K562 (cell line): ENCODE results near the gene IL17RB. TPM values are rescaled to one million over a fixed set of nuclear protein-coding genes. Genes with fewer than 3 reads are reported as not detected.

Source experiments
- CREM ChIP-seq: IDR thresholded peaks from 2 replicates; pipeline ENCODE4 v1.6.1; 2014; ENCODE audit warnings: antibody characterized with exemption, low read depth
- DLX4 ChIP-seq: fragments of 250-450 bp; sonication (Bioruptor Pico); IDR thresholded peaks from 2 replicates; pipeline ENCODE4 v1.6.1; 2021; ENCODE audit warnings: mild to moderate bottlenecking
- E2F6 ChIP-seq, 2 experiments: IDR thresholded peaks; 2 replicates each; pipeline ENCODE4 v1.6.1; 2011; ENCODE audit warnings: borderline replicate concordance in 1 of 2, control low read depth in 1 of 2, low read depth in 1 of 2, low read length in 1 of 2, mild to moderate bottlenecking in 1 of 2, mixed read lengths in 1 of 2, moderate library complexity in 1 of 2; ENCODE audit not compliant: insufficient read depth in 1 of 2, insufficient read length in 1 of 2, poor library complexity in 1 of 2, severe bottlenecking in 1 of 2; ENCODE audit errors: extremely low read depth in 1 of 2
- ELF2 ChIP-seq: fragments of 250-450 bp; sonication (Bioruptor Pico); IDR thresholded peaks from 2 replicates; pipeline ENCODE4 v1.5.0; 2021; ENCODE audit warnings: mild to moderate bottlenecking
- FOXK2 ChIP-seq, 2 experiments: fragments of 450-650 bp; IDR thresholded peaks in 1 of 2; conservative IDR thresholded peaks in 1 of 2; 2 replicates each; pipeline ENCODE4 v1.6.1; 2016; ENCODE audit warnings: low read depth in 2 of 2, mild to moderate bottlenecking in 1 of 2
- HDAC6 ChIP-seq: IDR thresholded peaks from 2 replicates; pipeline ENCODE4 v1.6.1; 2012; ENCODE audit warnings: low read depth, mild to moderate bottlenecking, control low read depth, inconsistent platforms, low read length, moderate library complexity
- KHSRP ChIP-seq: fragments of 450-650 bp; IDR thresholded peaks from 2 replicates; pipeline ENCODE4 v1.6.1; 2017
- MNT ChIP-seq, 2 experiments: fragments of 450-650 bp; conservative IDR thresholded peaks; 2 replicates each; pipeline ENCODE4 v1.6.1; 2017; ENCODE audit warnings: mild to moderate bottlenecking in 2 of 2, moderate library complexity in 2 of 2
- NCOA1 ChIP-seq: fragments of 450-650 bp; IDR thresholded peaks from 2 replicates; pipeline ENCODE4 v1.6.1; 2016; ENCODE audit warnings: low read depth
- PBX2 ChIP-seq, 2 experiments: IDR thresholded peaks in 1 of 2; conservative IDR thresholded peaks in 1 of 2; 2 replicates each; pipeline ENCODE4 v1.6.1; 2016; ENCODE audit warnings: low read depth in 2 of 2, mild to moderate bottlenecking in 1 of 2, missing compliant biosample characterization in 1 of 2, missing genetic modification characterization in 1 of 2, moderate library complexity in 1 of 2
- POLR2H ChIP-seq: IDR thresholded peaks from 2 replicates; pipeline ENCODE4 v1.6.1; 2016; ENCODE audit warnings: missing genetic modification characterization, low read depth, mild to moderate bottlenecking, control low read depth, missing compliant biosample characterization, moderate library complexity
- RBBP5 ChIP-seq: fragments of 200-600 bp; sonication (generic); IDR thresholded peaks from 2 replicates; pipeline ENCODE4 v1.6.1; 2012; ENCODE audit warnings: borderline replicate concordance, mild to moderate bottlenecking, low read length, control low read depth, inconsistent platforms; ENCODE audit not compliant: insufficient read depth, poor library complexity, severe bottlenecking
- SMAD3 ChIP-seq: fragments of 450-650 bp; formaldehyde crosslinking; conservative IDR thresholded peaks from 2 replicates; pipeline ENCODE4 v1.4.0; 2020; ENCODE audit warnings: mild to moderate bottlenecking
- SREBF2 ChIP-seq: sonication (generic); formaldehyde crosslinking; IDR thresholded peaks from 2 replicates; pipeline ENCODE4 v1.4.0; 2020; ENCODE audit warnings: mild to moderate bottlenecking, missing genetic modification reagents
- SRF ChIP-seq, 2 experiments: fragments of 250-450, 450-650 bp in 1 of 2; sonication (Bioruptor Pico) in 1 of 2; sonication (generic) in 1 of 2; formaldehyde crosslinking; IDR thresholded peaks; 2 replicates each; pipeline versions ENCODE4 v1.5.0 to v1.5.1; 2020 to 2022; ENCODE audit warnings: mild to moderate bottlenecking in 1 of 2, missing genetic modification reagents in 1 of 2
- TARDBP ChIP-seq: fragments of 450-650 bp; IDR thresholded peaks from 2 replicates; pipeline ENCODE4 v1.6.1; 2016
- TOE1 ChIP-seq, 2 experiments: fragments of 450-650 bp in 1 of 2; sonication (generic) in 1 of 2; formaldehyde crosslinking in 1 of 2; IDR thresholded peaks; 2 replicates each; pipeline versions ENCODE4 v1.7.1 to v1.8.0; 2016 to 2022; ENCODE audit warnings: borderline replicate concordance in 2 of 2, mild to moderate bottlenecking in 2 of 2, antibody characterized with exemption in 1 of 2, inconsistent platforms in 1 of 2, low read depth in 1 of 2, missing genetic modification reagents in 1 of 2, moderate library complexity in 1 of 2
- ZBTB7A ChIP-seq: IDR thresholded peaks from 2 replicates; pipeline ENCODE4 v1.6.1; 2011; ENCODE audit warnings: low read depth, mild to moderate bottlenecking, low read length, moderate library complexity, borderline replicate concordance; ENCODE audit not compliant: control insufficient read depth
- polyA plus RNA-seq, 8 experiments: library from polyadenylated mRNA; depleted of rRNA in 4 of 8; stranded (reverse) in 5 of 8; unstranded in 3 of 8; fragments of >200 nt; fragmentation: Nextera tagmentation in 2 of 8; fragmentation: Illumina TruSeq in 1 of 8; extraction: Ambion mirVana in 2 of 8; extraction: Trizol in 1 of 8; gene quantifications; 2 replicates each; pipeline versions ENCODE4 v1.2.1 to v1.2.3, GENCODE V29; 2011 to 2014; ENCODE audit warnings: inconsistent platforms in 1 of 8, missing spikeins in 1 of 8
- total RNA-seq, 7 experiments: library from RNA; depleted of rRNA in 6 of 7; stranded (reverse); fragments of >200 nt in 6 of 7; fragmentation: Illumina TruSeq in 2 of 7; extraction: Trizol in 2 of 7; gene quantifications; 2 replicates each; pipeline versions ENCODE4 v1.2.1 to v1.2.3, GENCODE V29; 2011 to 2021; ENCODE audit warnings: low replicate concordance in 1 of 7

IL17RB gene
- total and polyA plus RNA-seq, 9 of the 15 experiments (the other 6 are each of a cell fraction or from before 2014, with no cell fraction given) = 1.1 to 4.1 (median 1.7) TPM

- TF ChIP-seq MNT (conservative IDR thresholded peaks at IDR 0.05) (peak; percentile 60 to 70; a peak in 3 of 4 replicates), PBX2 (CRISPR knock-in tag; IDR thresholded peaks at IDR 0.05; ENCODE audit: low read depth) (no peak), PBX2 (tag; conservative IDR thresholded peaks at IDR 0.05; ENCODE audit: low read depth) (peak; percentile 37; the same call in 1 of the 2 replicates), FOXK2 (conservative IDR thresholded peaks at IDR 0.05 in 1 of 2, IDR thresholded peaks at IDR 0.05 in 1 of 2; ENCODE audit: low read depth in 2 of 2) (peak; percentile 64 to 73; a peak in 2 of 4 replicates), E2F6 (IDR thresholded peaks at IDR 0.05; ENCODE audit: borderline replicate concordance in 1 of 2, extremely low read depth in 1 of 2, insufficient read depth in 1 of 2, insufficient read length in 1 of 2, low read depth in 1 of 2, low read length in 1 of 2, poor library complexity in 1 of 2, severe bottlenecking in 1 of 2) (peak; percentile 45 to 58), SREBF2 (CRISPR knock-in tag) (no peak), KHSRP (peak; percentile 72; the same call in 1 of the 2 replicates), TARDBP (0 out of 2 replicates have a peak, but pooled peaks have one; percentile 35), TOE1 (IDR thresholded peaks at IDR 0.05; ENCODE audit: borderline replicate concordance) (no peak), TOE1 (CRISPR knock-in tag; IDR thresholded peaks at IDR 0.05; ENCODE audit: borderline replicate concordance, low read depth) (no peak), CREM (peak; percentile 99), ZBTB7A (no peak), HDAC6 (no peak), SMAD3 (CRISPR knock-in tag) (no peak), SRF (CRISPR knock-in tag; IDR thresholded peaks at IDR 0.05) (no peak), DLX4 (CRISPR knock-in tag) (no peak), ELF2 (CRISPR knock-in tag) (no peak), POLR2H (tag) (peak; percentile 84), NCOA1 (0 out of 2 replicates have a peak, but pooled peaks have one; percentile 20), RBBP5 (peak; percentile 73)
Measured at GRCh38 chr3:53891497-53892285, 45.3 kb downstream of the IL17RB start, which contains the start of gene SELENOK (continued).
